Ectodermal cell (in vitro differentiated cells): Measurements from ENCODE around the gene ST8SIA1.

Source experiments
- H3K27ac ChIP-seq: 2 replicates; pipeline ENCODE4 v1.7.0; 2013; ENCODE audit warnings: mild to moderate bottlenecking, low read depth, low read length; ENCODE audit not compliant: insufficient read depth, poor library complexity, severe bottlenecking
- H3K27me3 ChIP-seq: 2 replicates; pipeline ENCODE4 v1.7.0; 2013; ENCODE audit warnings: mild to moderate bottlenecking, low read length; ENCODE audit not compliant: insufficient read depth, control insufficient read depth, poor library complexity, severe bottlenecking
- H3K36me3 ChIP-seq: one replicate; pipeline ENCODE4 v1.7.0; 2013; ENCODE audit warnings: low read length; ENCODE audit not compliant: control insufficient read depth, insufficient read depth
- H3K4me1 ChIP-seq: one replicate; pipeline ENCODE4 v1.7.0; 2013; ENCODE audit warnings: low read length; ENCODE audit not compliant: control insufficient read depth, insufficient read depth
- H3K4me3 ChIP-seq: 2 replicates; pipeline ENCODE4 v1.7.0; 2013; ENCODE audit warnings: low read depth, low read length, control low read depth; ENCODE audit not compliant: insufficient read depth
- H3K9me3 ChIP-seq: 2 replicates; pipeline ENCODE4 v1.7.0; 2013; ENCODE audit warnings: mild to moderate bottlenecking, low read length, moderate library complexity; ENCODE audit not compliant: control insufficient read depth
- WGBS, 2 experiments: methylation state at CpG; one replicate each; pipeline ENCODE4 v1.1.7; 2013; ENCODE audit warnings: missing lambda C conversion rate in 2 of 2; 5-methylcytosine and 5-hydroxymethylcytosine counted together

The ST8SIA1 gene

GRCh38 chr12:22312336-22312735, 22.2 kb downstream of the ST8SIA1 start:
- Histone ChIP-seq H3K4me3 (no peak overlapping the region), H3K36me3 (no peaks in the 10 kb centered on the region), H3K4me1 (no peaks in the 10 kb centered on the region), H3K27ac (no peak overlapping the region), H3K9me3 (no peaks in the 10 kb centered on the region), H3K27me3 (no peaks in the 10 kb centered on the region)
- 77 to 94% methylated on average over 3 to 5 of the region's 5 CpGs for WGBS, 2 experiments

- Histone ChIP-seq H3K4me3 (no peak overlapping the region), H3K36me3 (no peaks in the 10 kb centered on the region), H3K27me3 (no peaks in the 10 kb centered on the region), H3K4me1 (no peaks in the 10 kb centered on the region), H3K9me3 (no peaks in the 10 kb centered on the region), H3K27ac (no peak overlapping the region)
- WGBS, 2 experiments, result 92 to 95% methylated on average over 1 to 2 of the region's 2 CpGs
Measured at GRCh38 chr12:22310709-22311108, 23.8 kb downstream of the ST8SIA1 start.

GRCh38 chr12:22310275-22310674, 24.2 kb downstream of the ST8SIA1 start:
- no peak overlapping the region for H3K4me3 ChIP-seq
- no peaks in the 10 kb centered on the region for H3K27me3 ChIP-seq
- 94 to 95% methylated on average over 2 of the region's 2 CpGs for WGBS, 2 experiments
- no peaks in the 10 kb centered on the region for H3K9me3 ChIP-seq
- H3K36me3 ChIP-seq, result no peaks in the 10 kb centered on the region
- no peaks in the 10 kb centered on the region for H3K4me1 ChIP-seq
- no peak overlapping the region for H3K27ac ChIP-seq

- H3K4me3 ChIP-seq, result no peak overlapping the region
- 85 to 97% methylated on average over 2 of the region's 2 CpGs for WGBS, 2 experiments
- no peaks in the 10 kb centered on the region for H3K4me1 ChIP-seq
- no peaks in the 10 kb centered on the region for H3K9me3 ChIP-seq
- H3K27ac ChIP-seq, result no peak overlapping the region
- H3K36me3 ChIP-seq, result no peaks in the 10 kb centered on the region
- no peaks in the 10 kb centered on the region for H3K27me3 ChIP-seq
Measured at GRCh38 chr12:22307811-22308210, 26.7 kb downstream of the ST8SIA1 start.

GRCh38 chr12:22306311-22306710, 28.2 kb downstream of the ST8SIA1 start:
- H3K27ac ChIP-seq, result no peak overlapping the region
- H3K36me3 ChIP-seq, result no peaks in the 10 kb centered on the region
- no peaks in the 10 kb centered on the region for H3K4me1 ChIP-seq
- H3K27me3 ChIP-seq, result no peaks in the 10 kb centered on the region
- H3K9me3 ChIP-seq, result peaks cover 2% of the 10 kb centered on the region
- no peak overlapping the region for H3K4me3 ChIP-seq

- 100% methylated on average over 1 of the region's 1 CpG; no CpG with 5 or more reads in 1 of the 2 experiments for WGBS, 2 experiments
- no peaks in the 10 kb centered on the region for H3K27me3 ChIP-seq
- no peaks in the 10 kb centered on the region for H3K4me1 ChIP-seq
- no peak overlapping the region for H3K4me3 ChIP-seq
- H3K9me3 ChIP-seq, result peaks cover 2% of the 10 kb centered on the region
- H3K36me3 ChIP-seq, result no peaks in the 10 kb centered on the region
- no peak overlapping the region for H3K27ac ChIP-seq
Measured at GRCh38 chr12:22304341-22304740, 30.2 kb downstream of the ST8SIA1 start.

GRCh38 chr12:22299294-22299912, 35.1 kb downstream of the ST8SIA1 start:
- Histone ChIP-seq H3K9me3 (peaks cover 7% of the 10 kb centered on the region), H3K4me3 (no peak overlapping the region), H3K27me3 (no peaks in the 10 kb centered on the region), H3K4me1 (no peaks in the 10 kb centered on the region), H3K36me3 (no peaks in the 10 kb centered on the region), H3K27ac (no peak overlapping the region)

- H3K9me3 ChIP-seq, result no peaks in the 10 kb centered on the region
- H3K36me3 ChIP-seq, result no peaks in the 10 kb centered on the region
- no peak overlapping the region for H3K27ac ChIP-seq
- no peaks in the 10 kb centered on the region for H3K27me3 ChIP-seq
- H3K4me3 ChIP-seq, result no peak overlapping the region
- no peaks in the 10 kb centered on the region for H3K4me1 ChIP-seq
- 96% methylated on average over 6 of the region's 6 CpGs for WGBS, 2 experiments
Measured at GRCh38 chr12:22289250-22289649, 45.3 kb downstream of the ST8SIA1 start.

GRCh38 chr12:22287776-22288621, 46.5 kb downstream of the ST8SIA1 start:
- Histone ChIP-seq H3K4me1 (no peaks in the 10 kb centered on the region), H3K27me3 (no peaks in the 10 kb centered on the region), H3K27ac (no peak overlapping the region), H3K4me3 (no peak overlapping the region), H3K36me3 (no peaks in the 10 kb centered on the region), H3K9me3 (no peaks in the 10 kb centered on the region)
- WGBS, 2 experiments, result 33 to 39% methylated on average over 11 of the region's 11 CpGs

GRCh38 chr12:22287101-22287500, 47.4 kb downstream of the ST8SIA1 start:
- no peak overlapping the region for H3K27ac ChIP-seq
- WGBS, 2 experiments, result 68 to 71% methylated on average over 2 of the region's 3 CpGs
- no peaks in the 10 kb centered on the region for H3K27me3 ChIP-seq
- H3K4me3 ChIP-seq, result no peak overlapping the region
- no peaks in the 10 kb centered on the region for H3K9me3 ChIP-seq
- no peaks in the 10 kb centered on the region for H3K36me3 ChIP-seq
- no peaks in the 10 kb centered on the region for H3K4me1 ChIP-seq
